B cell (primary cell): Measurements from ENCODE around the gene B4GALT4. TPM values are rescaled to one million over a fixed set of nuclear protein-coding genes. Genes with fewer than 3 reads are reported as not detected.

Experiments used
- ATAC-seq: fragments of 200-7000 bp; cut with Tn5 transposase; one replicate; pipeline ENCODE4 v1.10.0; 2021; ENCODE audit warnings: low read depth, mild to moderate bottlenecking, moderate number of reproducible peaks, moderate library complexity
- CTCF ChIA-PET: fragments of 350-600 bp; sonication (Branson Sonifier 250); formaldehyde crosslinking; loops from one replicate; lab custom pipeline; 2021; ENCODE audit warnings: antibody characterized with exemption, inconsistent platforms; lab: Charles Lee
- POLR2A ChIA-PET: fragments of 350-600 bp; sonication (Branson Sonifier 250); formaldehyde crosslinking; loops from one replicate; lab custom pipeline; 2021; ENCODE audit warnings: antibody characterized with exemption; lab: Charles Lee
- DNase-seq: peaks from one replicate; pipeline ENCODE4 v3.0.0; 2013
- H2AFZ ChIP-seq: 2 replicates; pipeline ENCODE4 v1.6.1; 2012; ENCODE audit warnings: mild to moderate bottlenecking, low read depth, low read length; ENCODE audit not compliant: insufficient read depth, poor library complexity, severe bottlenecking
- H3K27ac ChIP-seq, 2 donors: 1 replicate in 1 of 2; 2 replicates in 1 of 2; pipeline ENCODE4 v1.5.1; 2012 to 2013; ENCODE audit warnings: low read length in 2 of 2, mild to moderate bottlenecking in 2 of 2, moderate library complexity in 1 of 2
- H3K27me3 ChIP-seq, 4 experiments: fragments of 200-600 bp in 1 of 4; sonication (generic) in 1 of 4; replicated peaks in 1 of 4; 1 replicate in 2 of 4; 2 replicates in 2 of 4; pipeline versions ENCODE4 v1.6.1 to v1.7.0; 2013 to 2016; ENCODE audit warnings: low read length in 3 of 4, mild to moderate bottlenecking in 2 of 4, mixed read lengths in 1 of 4, moderate library complexity in 1 of 4; ENCODE audit not compliant: insufficient read depth in 4 of 4, control insufficient read depth in 3 of 4; ENCODE audit errors: control extremely low read depth in 1 of 4
- H3K36me3 ChIP-seq, 2 experiments: replicated peaks in 1 of 2; 1 replicate in 1 of 2; 2 replicates in 1 of 2; pipeline versions ENCODE4 v1.6.1 to v1.7.1; 2013; ENCODE audit warnings: low read length in 1 of 2; ENCODE audit not compliant: insufficient read depth in 2 of 2, control insufficient read depth in 1 of 2; ENCODE audit errors: control extremely low read depth in 1 of 2, extremely low read depth in 1 of 2
- H3K4me1 ChIP-seq, 2 donors: fragments of 200-600 bp in 1 of 2; sonication (generic) in 1 of 2; 1 replicate in 1 of 2; 2 replicates in 1 of 2; pipeline versions ENCODE4 v1.5.1 to v1.6.1; 2013 to 2017; ENCODE audit warnings: low read length in 2 of 2; ENCODE audit not compliant: control insufficient read depth in 2 of 2, insufficient read depth in 2 of 2
- H3K4me2 ChIP-seq: replicated peaks from 2 replicates; pipeline ENCODE3; 2012; ENCODE audit warnings: mild to moderate bottlenecking, low read depth, low read length; ENCODE audit not compliant: poor library complexity, severe bottlenecking
- H3K4me3 ChIP-seq, 5 experiments: fragments of 200-600 bp in 1 of 5; sonication (generic) in 1 of 5; 1 replicate in 3 of 5; 2 replicates in 2 of 5; pipeline versions ENCODE4 v1.5.1 to v1.7.0; 2011 to 2016; ENCODE audit warnings: low read length in 4 of 5, mild to moderate bottlenecking in 4 of 5, low read depth in 2 of 5, control low read depth in 1 of 5, moderate library complexity in 1 of 5; ENCODE audit not compliant: insufficient read depth in 1 of 5; ENCODE audit errors: control extremely low read depth in 1 of 5, extremely low read depth in 1 of 5
- H3K79me2 ChIP-seq: fragments of 200-600 bp; sonication (generic); one replicate; pipeline ENCODE4 v1.6.0; 2016; ENCODE audit warnings: low read length; ENCODE audit not compliant: control insufficient read depth, insufficient read depth
- H3K9ac ChIP-seq: fragments of 200-600 bp; sonication (generic); 2 replicates; pipeline ENCODE4 v1.6.1; 2017; ENCODE audit warnings: mild to moderate bottlenecking, low read length, moderate library complexity
- H3K9me3 ChIP-seq, 3 donors: one replicate each; pipeline versions ENCODE4 v1.6.1 to v1.7.1; 2013; ENCODE audit warnings: low read length in 2 of 3; ENCODE audit not compliant: control insufficient read depth in 2 of 3, insufficient read depth in 1 of 3; ENCODE audit errors: control extremely low read depth in 1 of 3
- H4K20me1 ChIP-seq: 2 replicates; pipeline ENCODE4 v1.6.0; 2012; ENCODE audit warnings: mild to moderate bottlenecking, low read length; ENCODE audit not compliant: insufficient read depth, control insufficient read depth, poor library complexity, severe bottlenecking
- H3K27ac Mint-ChIP-seq: one replicate; pipeline ENCODE4 v1.8.0; 2021; ENCODE audit warnings: mixed read lengths
- H3K27me3 Mint-ChIP-seq: one replicate; pipeline ENCODE4 v1.8.0; 2021; ENCODE audit warnings: mixed read lengths
- H3K4me1 Mint-ChIP-seq: one replicate; pipeline ENCODE4 v1.8.0; 2021; ENCODE audit warnings: mixed read lengths
- H3K4me3 Mint-ChIP-seq: one replicate; pipeline ENCODE4 v1.8.0; 2021; ENCODE audit warnings: mixed read lengths
- H3K9me3 Mint-ChIP-seq: one replicate; pipeline ENCODE4 v1.8.0; 2022; ENCODE audit warnings: mixed read lengths; ENCODE audit not compliant: insufficient read depth
- CTCF ChIP-seq: fragments of 200-600 bp; IDR thresholded peaks from one replicate; pipeline ENCODE4 v1.8.0; 2022; ENCODE audit warnings: antibody characterized with exemption, mild to moderate bottlenecking
- EZH2 ChIP-seq: IDR thresholded peaks from 2 replicates; pipeline ENCODE4 v1.6.1; 2012; ENCODE audit warnings: borderline replicate concordance, low read depth, mild to moderate bottlenecking, moderate library complexity, low read length; ENCODE audit not compliant: insufficient read depth, poor library complexity, severe bottlenecking
- WGBS: methylation state at CpG from one replicate; pipeline ENCODE4 v1.1.5; 2013; ENCODE audit warnings: missing lambda C conversion rate; ENCODE audit not compliant: insufficient coverage; 5-methylcytosine and 5-hydroxymethylcytosine counted together
- intact Hi-C: fragments of 100-400 bp; cut with micrococcal nuclease; formaldehyde crosslinking; loops from one replicate; pipeline ENCODE4 v1.10.0; 2022
- polyA plus RNA-seq: library from polyadenylated mRNA; depleted of rRNA; stranded (reverse); fragments of >200 nt; gene quantifications from 2 replicates; pipeline ENCODE4 v1.2.3, GENCODE V29; 2012
- total RNA-seq, 2 donors: library from RNA; stranded (reverse); fragments of 120-200 nt in 1 of 2; gene quantifications; 1 replicate in 1 of 2; 2 replicates in 1 of 2; pipeline versions ENCODE4 v1.2.3 to v1.2.4, GENCODE V29; 2013 to 2022

Gene B4GALT4
- total and polyA plus RNA-seq, 2 donors (not counting 1 experiment from before 2014, with no cell fraction given): 7.1 to 21.9 TPM

- POLR2A ChIA-PET: interaction anchor here (0.6 kb wide), 1 partner anchor 833 kb away, joined by 5 read pairs; no protein-coding TSS in a partner anchor
- Histone ChIP-seq H2AFZ (no peak overlapping the region), H3K36me3 (peaks cover 11 to 73% of the 10 kb centered on the region in 2 experiments), H3K79me2 (peaks cover under 1% of the 10 kb centered on the region), H3K27ac (no peak overlapping the region), H3K9ac (no peak overlapping the region), H3K27me3 (no peaks in the 10 kb centered on the region), H3K4me3 (no peak overlapping the region), H3K4me1 (no peaks in the 10 kb centered on the region), H3K9me3 (no peaks in the 10 kb centered on the region), H4K20me1 (no peaks in the 10 kb centered on the region), H3K4me2 (no peak overlapping the region)
- intact Hi-C loops: no loop called here
- Mint-ChIP-seq H3K9me3 (no peaks in the 10 kb centered on the region), H3K4me1 (no peaks in the 10 kb centered on the region), H3K27ac (no peak overlapping the region), H3K4me3 (no peak overlapping the region), H3K27me3 (no peaks in the 10 kb centered on the region)
- DNase-seq (no peak), ATAC-seq (no peak)
- TF ChIP-seq CTCF: no peak
- TF ChIP-seq EZH2: no peak
- CTCF ChIA-PET: no interaction called here
Observed at GRCh38 chr3:119230745-119231144, 9.9 kb downstream of the B4GALT4 start.

DNA sequence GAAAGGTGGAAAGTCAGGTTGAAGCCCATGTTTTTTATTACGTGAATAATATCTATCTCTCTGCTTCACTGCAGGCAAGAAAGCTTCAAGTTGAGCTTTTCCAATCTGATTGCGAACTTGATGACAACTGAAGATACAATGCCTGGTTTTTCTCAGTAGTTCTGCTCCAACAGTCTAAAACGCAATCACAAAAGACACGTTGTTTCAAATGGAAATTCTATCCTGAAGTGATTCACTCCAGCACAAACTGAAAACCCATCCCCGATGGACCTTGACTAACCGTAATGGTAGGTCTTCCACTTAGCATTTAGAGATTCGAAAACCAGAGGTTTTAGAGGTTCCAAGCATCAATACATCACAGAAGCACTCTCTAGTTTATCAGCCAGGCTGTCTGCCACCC, 10.6 kb downstream of the B4GALT4 start:
- H3K27ac Mint-ChIP-seq: no peak overlapping the region
- H3K4me1 Mint-ChIP-seq: no peaks in the 10 kb centered on the region
- Histone ChIP-seq H3K27me3 (no peaks in the 10 kb centered on the region), H3K4me2 (no peak overlapping the region), H3K36me3 (peaks cover 9 to 67% of the 10 kb centered on the region in 2 experiments), H3K9ac (no peak overlapping the region), H4K20me1 (no peaks in the 10 kb centered on the region), H3K4me3 (no peak overlapping the region), H2AFZ (no peak overlapping the region), H3K9me3 (no peaks in the 10 kb centered on the region), H3K79me2 (no peaks in the 10 kb centered on the region), H3K4me1 (no peaks in the 10 kb centered on the region), H3K27ac (no peak overlapping the region)
- ChIA-PET CTCF (no interaction called here), POLR2A (no interaction called here)
- DNase-seq (no peak), ATAC-seq (no peak)
- intact Hi-C loops: no loop called here
- no peaks in the 10 kb centered on the region for H3K9me3 Mint-ChIP-seq
- H3K27me3 Mint-ChIP-seq: no peaks in the 10 kb centered on the region
- H3K4me3 Mint-ChIP-seq: no peak overlapping the region
- TF ChIP-seq EZH2 (no peak), CTCF (no peak)
- WGBS: 90% methylated on average over 7 of the region's 7 CpGs
